ENCODE results near the gene PIGQ.

GRCh38 chr16:582218-582613, 12.4 kb downstream of the PIGQ start:
- TF ChIP-seq ELF1 (CRISPR knock-in tag; IDR thresholded peaks at IDR 0.05) = no peak
- no peak for TF ChIP-seq FOXA1 (IDR thresholded peaks at IDR 0.05)
- no peak for TF ChIP-seq FOXA1 (CRISPR knock-in tag; IDR thresholded peaks at IDR 0.05)
- TF ChIP-seq, protein P1, sequence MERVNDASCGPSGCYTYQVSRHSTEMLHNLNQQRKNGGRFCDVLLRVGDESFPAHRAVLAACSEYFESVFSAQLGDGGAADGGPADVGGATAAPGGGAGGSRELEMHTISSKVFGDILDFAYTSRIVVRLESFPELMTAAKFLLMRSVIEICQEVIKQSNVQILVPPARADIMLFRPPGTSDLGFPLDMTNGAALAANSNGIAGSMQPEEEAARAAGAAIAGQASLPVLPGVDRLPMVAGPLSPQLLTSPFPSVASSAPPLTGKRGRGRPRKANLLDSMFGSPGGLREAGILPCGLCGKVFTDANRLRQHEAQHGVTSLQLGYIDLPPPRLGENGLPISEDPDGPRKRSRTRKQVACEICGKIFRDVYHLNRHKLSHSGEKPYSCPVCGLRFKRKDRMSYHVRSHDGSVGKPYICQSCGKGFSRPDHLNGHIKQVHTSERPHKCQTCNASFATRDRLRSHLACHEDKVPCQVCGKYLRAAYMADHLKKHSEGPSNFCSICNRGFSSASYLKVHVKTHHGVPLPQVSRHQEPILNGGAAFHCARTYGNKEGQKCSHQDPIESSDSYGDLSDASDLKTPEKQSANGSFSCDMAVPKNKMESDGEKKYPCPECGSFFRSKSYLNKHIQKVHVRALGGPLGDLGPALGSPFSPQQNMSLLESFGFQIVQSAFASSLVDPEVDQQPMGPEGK (CRISPR knock-in tag; IDR thresholded peaks at IDR 0.05) = no peak
- TF ChIP-seq ZBTB8A (CRISPR knock-in tag; IDR thresholded peaks at IDR 0.05; ENCODE audit: borderline replicate concordance, low read depth) = no peak

Measured in HepG2 (cell line).